Endodermal cell (in vitro differentiated cells): ENCODE measurements around the gene AMACR. TPM values are rescaled to one million over a fixed set of nuclear protein-coding genes. Genes with fewer than 3 reads are reported as not detected.

Experiments
- DNase-seq: peaks from one replicate; pipeline ENCODE4 v3.0.0-alpha.2; 2017
- H3K27ac ChIP-seq: 2 replicates; pipeline ENCODE4 v1.5.1; 2013; ENCODE audit warnings: mild to moderate bottlenecking, low read depth, low read length, moderate library complexity
- H3K27me3 ChIP-seq: 2 replicates; pipeline ENCODE4 v1.6.1; 2013; ENCODE audit warnings: mild to moderate bottlenecking, low read length, moderate library complexity; ENCODE audit not compliant: insufficient read depth, control insufficient read depth, poor library complexity, severe bottlenecking
- H3K36me3 ChIP-seq: 2 replicates; pipeline ENCODE4 v1.7.0; 2013; ENCODE audit warnings: mild to moderate bottlenecking, low read length, moderate library complexity; ENCODE audit not compliant: control insufficient read depth, insufficient read depth
- H3K4me1 ChIP-seq: one replicate; pipeline ENCODE4 v1.7.0; 2013; ENCODE audit warnings: low read length; ENCODE audit not compliant: control insufficient read depth, insufficient read depth
- H3K4me3 ChIP-seq: 2 replicates; pipeline ENCODE4 v1.5.1; 2013; ENCODE audit warnings: mild to moderate bottlenecking, low read length, moderate library complexity
- H3K9ac ChIP-seq: 2 replicates; pipeline ENCODE4 v1.6.1; 2013; ENCODE audit warnings: mild to moderate bottlenecking, low read length, moderate library complexity; ENCODE audit not compliant: poor library complexity, severe bottlenecking; ENCODE audit errors: extremely low read depth
- H3K9me3 ChIP-seq: 2 replicates; pipeline ENCODE4 v1.6.1; 2013; ENCODE audit warnings: mild to moderate bottlenecking, low read length, moderate library complexity; ENCODE audit not compliant: control insufficient read depth
- H3K27ac Mint-ChIP-seq: 2 replicates; pipeline ENCODE4 v1.8.0; 2020; ENCODE audit warnings: mixed read lengths
- H3K27me3 Mint-ChIP-seq: 2 replicates; pipeline ENCODE4 v1.8.0; 2021; ENCODE audit warnings: mild to moderate bottlenecking, mixed read lengths; ENCODE audit not compliant: insufficient read depth
- H3K36me3 Mint-ChIP-seq: 2 replicates; pipeline ENCODE4 v1.8.0; 2020; ENCODE audit warnings: low read depth, mixed read lengths
- H3K4me1 Mint-ChIP-seq: 2 replicates; pipeline ENCODE4 v1.8.0; 2020; ENCODE audit warnings: mixed read lengths
- H3K4me3 Mint-ChIP-seq: 2 replicates; pipeline ENCODE4 v1.8.0; 2020; ENCODE audit warnings: mild to moderate bottlenecking, moderate library complexity, mixed read lengths
- H3K9me3 Mint-ChIP-seq: 2 replicates; pipeline ENCODE4 v1.8.0; 2020; ENCODE audit warnings: mild to moderate bottlenecking, mixed read lengths
- WGBS, 2 experiments: methylation state at CpG; one replicate each; pipeline versions ENCODE4 v1.1.5 to v1.1.7; 2013; ENCODE audit warnings: missing lambda C conversion rate in 2 of 2, mixed read lengths in 1 of 2; ENCODE audit not compliant: insufficient coverage in 1 of 2, insufficient read length in 1 of 2; 5-methylcytosine and 5-hydroxymethylcytosine counted together
- total RNA-seq, 2 donors: library from RNA; stranded (reverse); fragmentation: NEBNext Ultra II Directional in 1 of 2; extraction: Animal tissue kit (Norgen Biotek cat#: 25700) in 1 of 2; gene quantifications; 2 replicates in 1 of 2; 3 replicates in 1 of 2; pipeline ENCODE4 v1.2.1, GENCODE V29; 2021
- TF ChIP-seq, protein P1 (sequence below): fragments of 200-600 bp; sonication (generic); conservative IDR thresholded peaks from 2 replicates; pipeline ENCODE4 v1.5.0; 2021; ENCODE audit warnings: antibody characterized with exemption, mild to moderate bottlenecking

The AMACR gene
- total RNA-seq, 2 donors from 2014 or later: 12.4 to 16.8 TPM

DNA sequence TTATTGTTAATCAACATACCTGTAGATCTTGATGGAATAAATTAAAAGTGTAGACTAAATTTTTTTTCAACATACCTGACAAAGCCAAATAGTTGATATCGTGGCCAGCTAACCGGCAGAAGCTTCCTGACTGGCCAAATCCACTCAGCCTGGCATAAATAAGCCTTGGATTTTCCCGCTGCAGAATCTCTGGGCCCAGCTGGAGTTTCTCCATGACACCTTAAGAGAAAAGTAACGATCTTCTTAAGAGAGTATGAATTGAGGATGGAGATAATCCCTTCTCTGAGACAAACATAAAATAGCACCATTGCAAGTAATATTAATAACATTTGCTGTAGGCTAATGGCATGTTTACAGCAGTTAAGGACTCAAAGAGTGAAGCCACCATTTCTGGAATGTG lies 2.2 kb downstream of the AMACR start:
- Histone ChIP-seq H3K9me3 (no peaks in the 10 kb centered on the region), H3K4me3 (no peak overlapping the region), H3K27me3 (no peaks in the 10 kb centered on the region), H3K27ac (no peak overlapping the region), H3K4me1 (peaks cover 6% of the 10 kb centered on the region), H3K9ac (no peak overlapping the region), H3K36me3 (peaks cover 15% of the 10 kb centered on the region)
- Mint-ChIP-seq H3K4me3 (no peak overlapping the region), H3K27ac (no peak overlapping the region), H3K27me3 (no peaks in the 10 kb centered on the region), H3K9me3 (no peaks in the 10 kb centered on the region), H3K4me1 (peaks cover 35% of the 10 kb centered on the region), H3K36me3 (peaks cover 35% of the 10 kb centered on the region)
- no peak for DNase-seq
- 92% methylated on average over 4 of the region's 4 CpGs; no CpG with 5 or more reads in 1 of the 2 experiments for WGBS, 2 experiments
- TF ChIP-seq, protein P1, sequence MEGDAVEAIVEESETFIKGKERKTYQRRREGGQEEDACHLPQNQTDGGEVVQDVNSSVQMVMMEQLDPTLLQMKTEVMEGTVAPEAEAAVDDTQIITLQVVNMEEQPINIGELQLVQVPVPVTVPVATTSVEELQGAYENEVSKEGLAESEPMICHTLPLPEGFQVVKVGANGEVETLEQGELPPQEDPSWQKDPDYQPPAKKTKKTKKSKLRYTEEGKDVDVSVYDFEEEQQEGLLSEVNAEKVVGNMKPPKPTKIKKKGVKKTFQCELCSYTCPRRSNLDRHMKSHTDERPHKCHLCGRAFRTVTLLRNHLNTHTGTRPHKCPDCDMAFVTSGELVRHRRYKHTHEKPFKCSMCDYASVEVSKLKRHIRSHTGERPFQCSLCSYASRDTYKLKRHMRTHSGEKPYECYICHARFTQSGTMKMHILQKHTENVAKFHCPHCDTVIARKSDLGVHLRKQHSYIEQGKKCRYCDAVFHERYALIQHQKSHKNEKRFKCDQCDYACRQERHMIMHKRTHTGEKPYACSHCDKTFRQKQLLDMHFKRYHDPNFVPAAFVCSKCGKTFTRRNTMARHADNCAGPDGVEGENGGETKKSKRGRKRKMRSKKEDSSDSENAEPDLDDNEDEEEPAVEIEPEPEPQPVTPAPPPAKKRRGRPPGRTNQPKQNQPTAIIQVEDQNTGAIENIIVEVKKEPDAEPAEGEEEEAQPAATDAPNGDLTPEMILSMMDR: no peak

DNA sequence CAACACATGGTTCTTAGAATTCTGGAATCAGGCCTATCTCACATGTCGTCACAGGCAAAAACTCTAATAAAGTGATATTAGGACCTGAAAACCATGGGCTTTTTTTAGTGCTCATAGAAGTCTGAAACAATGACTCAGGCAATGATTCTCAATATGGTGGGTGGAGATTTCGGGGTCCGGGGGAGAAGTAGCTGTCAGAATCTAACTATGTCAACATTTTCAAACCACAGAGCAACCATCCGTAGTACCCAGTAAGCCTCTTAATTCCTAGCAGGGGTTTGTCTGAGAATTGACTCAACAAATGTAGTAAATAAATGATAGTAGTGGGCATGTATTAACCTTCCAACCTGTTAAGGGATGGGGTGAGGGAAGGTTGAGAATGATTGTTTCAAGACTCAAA lies 2.6 kb downstream of the AMACR start:
- Mint-ChIP-seq H3K4me3 (no peak overlapping the region), H3K9me3 (no peaks in the 10 kb centered on the region), H3K27ac (no peak overlapping the region), H3K36me3 (peaks cover 35% of the 10 kb centered on the region), H3K4me1 (peaks cover 35% of the 10 kb centered on the region), H3K27me3 (no peaks in the 10 kb centered on the region)
- Histone ChIP-seq H3K27me3 (no peaks in the 10 kb centered on the region), H3K4me1 (peaks cover 6% of the 10 kb centered on the region), H3K9me3 (no peaks in the 10 kb centered on the region), H3K36me3 (peaks cover 15% of the 10 kb centered on the region), H3K9ac (no peak overlapping the region), H3K27ac (no peak overlapping the region), H3K4me3 (no peak overlapping the region)
- 93 to 98% methylated on average over 3 to 4 of the region's 4 CpGs for WGBS, 2 experiments
- DNase-seq: no peak
- TF ChIP-seq, protein P1: no peak

DNA sequence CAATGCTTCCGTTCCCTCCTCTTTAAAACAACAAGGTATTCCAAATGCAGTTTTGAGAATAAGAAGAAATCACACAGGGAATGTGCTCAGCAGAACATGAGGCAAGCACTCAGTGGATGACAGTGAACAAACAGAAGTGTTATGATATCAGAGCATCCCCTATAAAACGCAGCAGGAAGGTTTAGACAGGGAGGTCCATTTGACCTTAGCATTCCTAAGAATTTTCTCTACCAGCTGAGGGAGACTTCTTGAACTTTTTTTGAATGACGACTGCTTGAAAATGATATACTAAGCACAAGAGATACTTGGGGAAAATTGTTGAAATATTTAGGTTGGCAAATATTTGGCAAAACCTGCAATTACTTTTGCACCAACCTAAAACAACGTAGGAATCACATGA lies 3.9 kb downstream of the AMACR start:
- Mint-ChIP-seq H3K9me3 (no peaks in the 10 kb centered on the region), H3K36me3 (peaks cover 35% of the 10 kb centered on the region), H3K27ac (no peak overlapping the region), H3K4me3 (no peak overlapping the region), H3K4me1 (peaks cover 31% of the 10 kb centered on the region), H3K27me3 (no peaks in the 10 kb centered on the region)
- no peaks in the 10 kb centered on the region for H3K27me3 ChIP-seq
- 94 to 96% methylated on average over 2 to 4 of the region's 4 CpGs for WGBS, 2 experiments
- no peak overlapping the region for H3K4me3 ChIP-seq
- no peaks in the 10 kb centered on the region for H3K9me3 ChIP-seq
- peaks cover 6% of the 10 kb centered on the region for H3K4me1 ChIP-seq
- DNase-seq: no peak
- H3K9ac ChIP-seq: no peak overlapping the region
- H3K36me3 ChIP-seq: peaks cover 15% of the 10 kb centered on the region
- H3K27ac ChIP-seq: no peak overlapping the region
- TF ChIP-seq, protein P1: no peak
